Trophoblast cell (in vitro differentiated cells and primary cell): ENCODE results near the gene LRRC56.

Experiments
- DNase-seq, 2 donors: peaks; one replicate each; pipeline ENCODE4 v3.0.0-alpha.2; 2016
- H2AFZ ChIP-seq: 2 replicates; pipeline ENCODE4 v1.6.1; 2013; ENCODE audit warnings: low read length, moderate library complexity, mild to moderate bottlenecking; ENCODE audit not compliant: insufficient read depth, poor library complexity
- H2AK5ac ChIP-seq: 2 replicates; pipeline ENCODE4 v1.6.1; 2013; ENCODE audit warnings: mild to moderate bottlenecking, low read length
- H2BK120ac ChIP-seq: 2 replicates; pipeline ENCODE4 v1.6.1; 2013; ENCODE audit warnings: low read length, mild to moderate bottlenecking, moderate library complexity; ENCODE audit not compliant: insufficient read depth, poor library complexity
- H2BK12ac ChIP-seq: 2 replicates; pipeline ENCODE4 v1.6.1; 2013; ENCODE audit warnings: mild to moderate bottlenecking, low read length, moderate library complexity
- H2BK5ac ChIP-seq: 2 replicates; pipeline ENCODE4 v1.6.1; 2013; ENCODE audit warnings: low read length, low read depth, moderate library complexity, mild to moderate bottlenecking; ENCODE audit not compliant: poor library complexity
- H3K14ac ChIP-seq: 2 replicates; pipeline ENCODE4 v1.6.1; 2013; ENCODE audit warnings: mild to moderate bottlenecking, low read length
- H3K18ac ChIP-seq: 2 replicates; pipeline ENCODE4 v1.6.1; 2013; ENCODE audit warnings: mild to moderate bottlenecking, low read length
- H3K23ac ChIP-seq: 2 replicates; pipeline ENCODE4 v1.6.1; 2013; ENCODE audit warnings: low read length
- H3K27ac ChIP-seq: 2 replicates; pipeline ENCODE4 v1.5.1; 2013; ENCODE audit warnings: low read depth, mild to moderate bottlenecking, inconsistent platforms, low read length, moderate library complexity
- H3K27me3 ChIP-seq: 2 replicates; pipeline ENCODE4 v1.6.1; 2013; ENCODE audit warnings: inconsistent platforms, mild to moderate bottlenecking, low read length, moderate library complexity; ENCODE audit not compliant: insufficient read depth
- H3K36me3 ChIP-seq, 2 experiments: 1 replicate in 1 of 2; 2 replicates in 1 of 2; pipeline ENCODE4 v1.6.1; 2013; ENCODE audit warnings: low read length in 2 of 2, mild to moderate bottlenecking in 2 of 2, moderate library complexity in 1 of 2; ENCODE audit not compliant: insufficient read depth in 2 of 2, control insufficient read depth in 1 of 2
- H3K4ac ChIP-seq: 2 replicates; pipeline ENCODE4 v1.6.1; 2013; ENCODE audit warnings: low read depth, mild to moderate bottlenecking, low read length, moderate library complexity
- H3K4me1 ChIP-seq, 2 experiments: 1 replicate in 1 of 2; 2 replicates in 1 of 2; pipeline ENCODE4 v1.6.1; 2013; ENCODE audit warnings: low read length in 2 of 2, mild to moderate bottlenecking in 2 of 2, moderate library complexity in 1 of 2; ENCODE audit not compliant: insufficient read depth in 2 of 2, control insufficient read depth in 1 of 2
- H3K4me2 ChIP-seq: 2 replicates; pipeline ENCODE4 v1.6.1; 2013; ENCODE audit warnings: inconsistent platforms, mild to moderate bottlenecking, low read length, moderate library complexity
- H3K4me3 ChIP-seq: 2 replicates; pipeline ENCODE4 v1.5.1; 2013; ENCODE audit warnings: mild to moderate bottlenecking, low read depth, low read length, inconsistent platforms
- H3K79me1 ChIP-seq: one replicate; pipeline ENCODE4 v1.6.1; 2013; ENCODE audit warnings: low read length
- H3K79me2 ChIP-seq: 2 replicates; pipeline ENCODE4 v1.6.1; 2013; ENCODE audit warnings: low read length, mild to moderate bottlenecking; ENCODE audit not compliant: control insufficient read depth, insufficient read depth, poor library complexity
- H3K9ac ChIP-seq: 2 replicates; pipeline ENCODE4 v1.6.1; 2013; ENCODE audit warnings: mild to moderate bottlenecking, low read length
- H3K9me3 ChIP-seq: 2 replicates; pipeline ENCODE4 v1.6.1; 2013; ENCODE audit warnings: low read depth, mild to moderate bottlenecking, control low read depth, inconsistent platforms, low read length; ENCODE audit not compliant: insufficient read depth
- H4K12ac ChIP-seq: 2 replicates; pipeline ENCODE4 v1.6.1; 2013; ENCODE audit warnings: low read depth, mild to moderate bottlenecking, low read length, moderate library complexity
- H4K8ac ChIP-seq: 2 replicates; pipeline ENCODE4 v1.6.1; 2013; ENCODE audit warnings: low read depth, mild to moderate bottlenecking, low read length, moderate library complexity
- H4K91ac ChIP-seq: one replicate; pipeline ENCODE4 v1.6.1; 2013; ENCODE audit warnings: low read depth, mild to moderate bottlenecking, low read length, moderate library complexity
- WGBS: extraction: QIAGEN DNeasy Blood & Tissue Kit; methylation state at CpG from one replicate; pipeline ENCODE4 v1.1.7; 2013; ENCODE audit warnings: missing lambda C conversion rate; ENCODE audit not compliant: insufficient read length, insufficient coverage; ENCODE audit errors: extremely low coverage; 5-methylcytosine and 5-hydroxymethylcytosine counted together

Gene LRRC56

GRCh38 chr11:518463-519202 lies 18.7 kb upstream of the LRRC56 start:
- Histone ChIP-seq H3K14ac (no peak overlapping the region), H3K79me1 (no peaks in the 10 kb centered on the region), H4K91ac (no peak overlapping the region), H3K18ac (no peak overlapping the region), H2AK5ac (no peak overlapping the region), H3K27ac (no peak overlapping the region), H3K27me3 (no peaks in the 10 kb centered on the region), H2BK5ac (no peak overlapping the region), H2BK120ac (no peak overlapping the region), H3K36me3 (peaks cover 7 to 13% of the 10 kb centered on the region in 2 experiments), H4K8ac (no peak overlapping the region), H4K12ac (no peak overlapping the region), H3K9ac (no peak overlapping the region), H3K4me2 (peak overlapping the region; percentile 52), H3K4ac (no peak overlapping the region), H3K9me3 (peaks cover 26% of the 10 kb centered on the region), H2BK12ac (no peak overlapping the region), H3K4me3 (no peak overlapping the region), H2AFZ (no peak overlapping the region), H3K4me1 (peaks cover 2 to 3% of the 10 kb centered on the region in 2 experiments), H3K79me2 (no peaks in the 10 kb centered on the region), H3K23ac (no peak overlapping the region)
- DNase-seq, result peak; percentile 97 to 98
- WGBS, result no CpG with 5 or more reads among the region's 74 CpGs

GRCh38 chr11:520428-521176 lies 16.7 kb upstream of the LRRC56 start:
- no peaks in the 10 kb centered on the region for H3K79me1 ChIP-seq
- no peak overlapping the region for H2AK5ac ChIP-seq
- peaks cover 2 to 3% of the 10 kb centered on the region in 2 experiments for H3K4me1 ChIP-seq
- H3K9ac ChIP-seq, result no peak overlapping the region
- H3K27ac ChIP-seq, result no peak overlapping the region
- H2BK120ac ChIP-seq, result no peak overlapping the region
- H2BK5ac ChIP-seq, result no peak overlapping the region
- H3K18ac ChIP-seq, result no peak overlapping the region
- H3K9me3 ChIP-seq, result peaks cover 24% of the 10 kb centered on the region
- DNase-seq, result no peak
- no peaks in the 10 kb centered on the region for H3K79me2 ChIP-seq
- no peak overlapping the region for H3K14ac ChIP-seq
- WGBS, result no CpG with 5 or more reads among the region's 39 CpGs
- H3K27me3 ChIP-seq, result no peaks in the 10 kb centered on the region
- no peak overlapping the region for H4K91ac ChIP-seq
- H4K12ac ChIP-seq, result no peak overlapping the region
- H2BK12ac ChIP-seq, result no peak overlapping the region
- no peak overlapping the region for H3K4ac ChIP-seq
- H3K4me2 ChIP-seq, result no peak overlapping the region
- no peak overlapping the region for H3K23ac ChIP-seq
- no peak overlapping the region for H2AFZ ChIP-seq
- no peak overlapping the region for H3K4me3 ChIP-seq
- peaks cover 0 to 2% of the 10 kb centered on the region in 2 experiments for H3K36me3 ChIP-seq
- H4K8ac ChIP-seq, result no peak overlapping the region

DNA sequence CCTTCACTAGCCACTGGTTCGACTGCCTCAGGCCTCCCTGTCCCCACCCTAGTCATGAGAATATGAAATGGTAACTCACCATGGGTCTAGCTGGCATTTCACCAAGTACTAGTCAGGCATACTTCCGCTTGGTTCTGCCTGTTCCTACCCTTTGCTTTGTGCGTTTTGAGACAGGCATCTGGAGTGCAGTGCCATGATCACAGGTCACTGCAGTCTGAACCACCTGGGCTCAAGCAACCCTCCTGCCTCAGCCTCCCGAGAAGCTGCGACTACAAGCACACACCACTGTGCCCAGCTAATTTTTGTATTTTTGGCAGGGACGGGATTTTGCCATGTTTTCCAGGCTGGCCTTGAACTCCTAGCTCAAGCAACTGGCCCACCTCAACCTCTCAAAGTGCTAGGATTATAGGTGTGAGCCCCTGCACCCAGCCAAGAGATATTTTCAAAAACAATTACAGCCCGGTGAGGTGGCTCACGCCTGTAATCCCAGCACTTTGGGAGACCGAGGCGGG lies 16.1 kb upstream of the LRRC56 start:
- Histone ChIP-seq H3K79me1 (no peaks in the 10 kb centered on the region), H3K36me3 (peaks cover 0 to 2% of the 10 kb centered on the region in 2 experiments), H3K27me3 (no peaks in the 10 kb centered on the region), H3K9me3 (peaks cover 23% of the 10 kb centered on the region), H3K18ac (no peak overlapping the region), H3K14ac (no peak overlapping the region), H2BK12ac (no peak overlapping the region), H3K4ac (no peak overlapping the region), H4K91ac (no peak overlapping the region), H3K23ac (peak overlapping the region; percentile 10), H2AK5ac (no peak overlapping the region), H3K9ac (no peak overlapping the region), H2BK5ac (no peak overlapping the region), H4K8ac (no peak overlapping the region), H3K4me2 (no peak overlapping the region), H3K79me2 (no peaks in the 10 kb centered on the region), H3K4me1 (peaks cover 2 to 3% of the 10 kb centered on the region in 2 experiments), H3K4me3 (no peak overlapping the region), H4K12ac (no peak overlapping the region), H2BK120ac (no peak overlapping the region), H3K27ac (no peak overlapping the region), H2AFZ (no peak overlapping the region)
- DNase-seq, result no peak
- no CpG with 5 or more reads among the region's 10 CpGs for WGBS

- Histone ChIP-seq H4K8ac (no peak overlapping the region), H3K4ac (no peak overlapping the region), H3K36me3 (peaks cover 2 to 6% of the 10 kb centered on the region in 2 experiments), H3K27me3 (no peaks in the 10 kb centered on the region), H3K9ac (no peak overlapping the region), H4K12ac (no peak overlapping the region), H2AFZ (no peak overlapping the region), H3K18ac (no peak overlapping the region), H2AK5ac (no peak overlapping the region), H4K91ac (no peak overlapping the region), H3K23ac (no peak overlapping the region), H3K4me3 (no peak overlapping the region), H2BK12ac (no peak overlapping the region), H3K4me2 (no peak overlapping the region), H3K79me1 (no peaks in the 10 kb centered on the region), H3K9me3 (peaks cover 2% of the 10 kb centered on the region), H3K27ac (no peak overlapping the region), H3K14ac (no peak overlapping the region), H3K79me2 (no peaks in the 10 kb centered on the region), H3K4me1 (no peaks in the 10 kb centered on the region), H2BK120ac (no peak overlapping the region), H2BK5ac (no peak overlapping the region)
- DNase-seq, result no peak
- WGBS, result no CpG with 5 or more reads among the region's 17 CpGs
Measured at GRCh38 chr11:526192-526591, 11.1 kb upstream of the LRRC56 start.
